GM13976 (cell line): ENCODE measurements around the gene FNDC11.

Experiments used
- DNase-seq: peaks from one replicate; pipeline ENCODE4 v3.0.0; 2012; ENCODE audit warnings: low spot score
- CTCF ChIP-seq: IDR thresholded peaks from 2 replicates; pipeline ENCODE4 v1.5.1; 2012; ENCODE audit warnings: borderline replicate concordance, mild to moderate bottlenecking; ENCODE audit not compliant: insufficient read depth; ENCODE audit errors: extremely low read depth, missing control alignments, control extremely low read depth
- in situ Hi-C: fragments of 300-500 bp; cut with MboI; formaldehyde crosslinking; loops from one replicate; pipeline ENCODE4 v1.12.0; 2022; ENCODE audit warnings: low sequenced_read_pairs, mixed read lengths, inconsistent platforms; ENCODE audit not compliant: unreplicated experiment

The FNDC11 gene

GRCh38 chr20:63573647-63574131 is 19.7 kb downstream of the FNDC11 start:
- no peak for DNase-seq
- in situ Hi-C loops: no loop called here
- TF ChIP-seq CTCF: no peak

GRCh38 chr20:63574156-63574828 is 20.3 kb downstream of the FNDC11 start, which contains the start of gene HELZ2:
Gene HELZ2, minus strand, starts transcription at chr20:63574239. Its CDS starts 1,854 bp downstream, at chr20:63572385.
- DNase-seq: peak; percentile 89
- no peak for TF ChIP-seq CTCF

DNA sequence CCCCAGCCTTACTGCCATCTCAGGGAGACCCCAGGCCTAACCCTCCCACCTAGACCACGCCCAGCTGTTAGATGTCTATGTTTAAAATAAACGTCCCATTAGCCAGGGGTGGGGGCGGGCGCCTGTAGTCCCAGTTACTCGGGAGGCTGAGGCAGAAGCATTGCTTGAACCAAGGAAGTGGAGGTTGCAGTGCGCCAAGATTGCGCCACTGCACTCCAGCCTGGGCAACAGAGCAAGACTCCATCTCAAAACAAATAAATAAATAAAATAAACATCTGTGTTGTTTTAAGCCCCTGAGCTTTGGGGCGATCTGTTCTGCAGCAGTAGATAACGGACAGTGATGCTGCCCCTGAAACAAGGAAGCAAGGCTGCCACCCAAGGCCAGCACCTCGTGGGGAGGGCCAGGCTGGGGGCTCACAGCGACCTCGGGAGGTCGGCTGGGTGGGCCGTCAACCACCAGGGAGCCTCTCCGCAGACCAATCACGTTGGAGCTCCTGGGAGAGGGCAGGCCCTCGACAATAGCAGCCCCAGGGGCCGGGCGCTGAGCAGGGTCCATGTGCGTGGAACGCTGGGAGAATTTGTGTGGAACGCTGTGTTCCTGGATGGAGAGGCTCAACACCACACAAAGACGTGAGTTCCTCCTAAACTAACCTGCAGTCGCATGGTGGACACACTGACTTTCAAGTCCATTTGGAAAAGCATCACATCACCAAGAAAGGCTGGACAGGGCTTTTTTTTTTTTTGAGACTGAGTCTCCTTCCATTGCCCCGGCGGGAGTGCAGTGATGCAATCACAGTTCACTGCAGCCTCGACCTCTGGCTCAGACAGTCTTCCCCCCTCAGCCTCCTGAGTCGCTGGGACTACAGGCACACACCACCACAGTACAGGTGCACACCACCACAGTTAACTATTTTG is 21.1 kb downstream of the FNDC11 start:
- in situ Hi-C loops: no loop called here

More at GRCh38 chr20:63574156-63574828, 20.3 kb downstream of the FNDC11 start, which contains the start of gene HELZ2:
- in situ Hi-C loops: no loop called here

GRCh38 chr20:63576311-63576710 is 22.4 kb downstream of the FNDC11 start:
- no peak for TF ChIP-seq CTCF
- DNase-seq: no peak
- in situ Hi-C loops: no loop called here

More for the DNA sequence above, 21.1 kb downstream of the FNDC11 start:
- no peak for DNase-seq
- TF ChIP-seq CTCF: no peak

DNA sequence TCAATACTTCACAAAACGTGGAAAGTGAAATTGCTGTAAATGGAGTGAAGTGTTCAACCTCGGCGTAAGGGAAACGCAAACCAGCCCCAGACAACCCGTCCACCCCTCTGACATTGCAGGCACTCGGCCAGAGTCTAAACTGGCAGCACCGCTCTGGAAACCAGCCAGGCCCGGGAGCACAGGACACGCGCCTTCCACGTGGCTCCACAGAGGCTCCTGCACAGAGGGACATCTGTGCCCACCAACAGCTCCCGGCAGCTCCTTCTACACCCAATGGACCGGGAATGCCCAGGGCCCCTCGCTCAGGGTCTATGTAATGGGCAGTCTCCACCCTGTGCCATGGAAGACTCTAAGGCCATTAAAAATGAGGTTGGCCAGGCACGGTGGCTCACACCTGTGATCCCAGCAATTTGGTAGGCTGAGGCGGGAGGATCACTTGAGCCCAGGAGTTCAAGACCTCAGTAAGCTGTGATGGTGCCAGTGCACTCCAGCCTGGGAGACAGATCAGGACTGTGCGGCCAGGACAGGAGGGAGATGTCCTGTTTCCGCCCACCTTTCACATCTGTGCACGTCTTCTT is 23.4 kb downstream of the FNDC11 start:
- TF ChIP-seq CTCF: no peak
- in situ Hi-C loops: no loop called here

More for the DNA sequence above, 23.4 kb downstream of the FNDC11 start:
- no peak for DNase-seq
